OCI-LY1 (cell line): ENCODE measurements around the gene SAA2.

Source experiments
- EZH2 ChIP-seq: fragments of 200-600 bp; sonication (generic), shearing (Covaris generic); IDR thresholded peaks from 2 replicates; pipeline ENCODE4 v1.8.0; 2017; ENCODE audit warnings: borderline replicate concordance, mixed run types, mild to moderate bottlenecking, antibody characterized with exemption, low read length, moderate library complexity, mixed read lengths
- TF ChIP-seq, protein P1 (sequence below): fragments of 200-600 bp; sonication (generic), shearing (Covaris generic); IDR thresholded peaks from 2 replicates; pipeline ENCODE4 v1.5.1; 2017; ENCODE audit warnings: mild to moderate bottlenecking, antibody characterized with exemption, low read length, moderate library complexity, mixed read lengths

GRCh38 chr11:18229501-18229900, 19.0 kb downstream of the SAA2 start:
- TF ChIP-seq, protein P1, sequence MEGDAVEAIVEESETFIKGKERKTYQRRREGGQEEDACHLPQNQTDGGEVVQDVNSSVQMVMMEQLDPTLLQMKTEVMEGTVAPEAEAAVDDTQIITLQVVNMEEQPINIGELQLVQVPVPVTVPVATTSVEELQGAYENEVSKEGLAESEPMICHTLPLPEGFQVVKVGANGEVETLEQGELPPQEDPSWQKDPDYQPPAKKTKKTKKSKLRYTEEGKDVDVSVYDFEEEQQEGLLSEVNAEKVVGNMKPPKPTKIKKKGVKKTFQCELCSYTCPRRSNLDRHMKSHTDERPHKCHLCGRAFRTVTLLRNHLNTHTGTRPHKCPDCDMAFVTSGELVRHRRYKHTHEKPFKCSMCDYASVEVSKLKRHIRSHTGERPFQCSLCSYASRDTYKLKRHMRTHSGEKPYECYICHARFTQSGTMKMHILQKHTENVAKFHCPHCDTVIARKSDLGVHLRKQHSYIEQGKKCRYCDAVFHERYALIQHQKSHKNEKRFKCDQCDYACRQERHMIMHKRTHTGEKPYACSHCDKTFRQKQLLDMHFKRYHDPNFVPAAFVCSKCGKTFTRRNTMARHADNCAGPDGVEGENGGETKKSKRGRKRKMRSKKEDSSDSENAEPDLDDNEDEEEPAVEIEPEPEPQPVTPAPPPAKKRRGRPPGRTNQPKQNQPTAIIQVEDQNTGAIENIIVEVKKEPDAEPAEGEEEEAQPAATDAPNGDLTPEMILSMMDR: no peak
- no peak for TF ChIP-seq EZH2
